ENCODE results near the gene PLEKHH1. TPM values are rescaled to one million over a fixed set of nuclear protein-coding genes. Genes with fewer than 3 reads are reported as not detected.
"Not testable (repeated sequence)": the region's sequence is repeated elsewhere in the genome, so short reads cannot be mapped to it uniquely, and the experiment has no call there.

Gene PLEKHH1
- total and polyA plus RNA-seq, 8 donors: 1.2 to 19.2 (median 15.3) TPM

GRCh38 chr14:67620217-67620785, 87.2 kb downstream of the PLEKHH1 start:
- no peak for DNase-seq
- peaks cover 10 to 35% of the 10 kb centered on the region in 2 donors for H3K4me1 ChIP-seq
- peak overlapping the region; percentile 32 to 58 for H3K4me3 ChIP-seq
- TF ChIP-seq CTCF (IDR thresholded peaks at IDR 0.05): no peak
- no peaks in the 10 kb centered on the region for H3K9me3 ChIP-seq
- peak overlapping the region in 1 of 2 donors; percentile 69 for H3K27ac ChIP-seq
- no peak for ATAC-seq
- H3K27me3 ChIP-seq: peaks cover 0 to 9% of the 10 kb centered on the region in 2 donors
- H3K36me3 ChIP-seq: no peaks in the 10 kb centered on the region
- intact Hi-C loops (cut with DNase I): no loop called here

- intact Hi-C loops (cut with DNase I): no loop called here
- TF ChIP-seq CTCF (IDR thresholded peaks at IDR 0.05): no peak
- H3K36me3 ChIP-seq: no peaks in the 10 kb centered on the region
- DNase-seq (peak in 1 of 4 donors; percentile 41), ATAC-seq (peak; percentile 38)
- peaks cover 0 to 9% of the 10 kb centered on the region in 2 donors for H3K27me3 ChIP-seq
- peaks cover 10 to 35% of the 10 kb centered on the region in 2 donors for H3K4me1 ChIP-seq
- H3K27ac ChIP-seq: peak overlapping the region; percentile 67 to 76
- H3K9me3 ChIP-seq: no peaks in the 10 kb centered on the region
- no peak overlapping the region for H3K4me3 ChIP-seq
Observed at GRCh38 chr14:67622675-67623074, 89.6 kb downstream of the PLEKHH1 start.

GRCh38 chr14:67623114-67623513, 90.0 kb downstream of the PLEKHH1 start:
- peaks cover 0 to 9% of the 10 kb centered on the region in 2 donors for H3K27me3 ChIP-seq
- DNase-seq (no peak), ATAC-seq (peak; percentile 0)
- TF ChIP-seq CTCF (IDR thresholded peaks at IDR 0.05): no peak
- intact Hi-C loops (cut with DNase I): no loop called here
- no peaks in the 10 kb centered on the region for H3K36me3 ChIP-seq
- H3K4me3 ChIP-seq: no peak overlapping the region
- no peaks in the 10 kb centered on the region for H3K9me3 ChIP-seq
- peaks cover 10 to 35% of the 10 kb centered on the region in 2 donors for H3K4me1 ChIP-seq
- peak overlapping the region; percentile 67 to 76 for H3K27ac ChIP-seq

GRCh38 chr14:67626131-67626530, 93.0 kb downstream of the PLEKHH1 start:
- H3K27ac ChIP-seq; H3K4me3 ChIP-seq; intact Hi-C loops (cut with DNase I); H3K27me3 ChIP-seq; DNase-seq; ATAC-seq; H3K9me3 ChIP-seq; H3K36me3 ChIP-seq: not testable (repeated sequence)
- peaks cover 5 to 15% of the 10 kb centered on the region in 2 donors for H3K4me1 ChIP-seq

GRCh38 chr14:67627519-67627918, 94.4 kb downstream of the PLEKHH1 start:
- intact Hi-C loops (cut with DNase I): no loop called here
- no peak overlapping the region for H3K4me3 ChIP-seq
- ATAC-seq: no peak
- no peak for TF ChIP-seq CTCF (IDR thresholded peaks at IDR 0.05)
- H3K36me3 ChIP-seq: no peaks in the 10 kb centered on the region
- no peaks in the 10 kb centered on the region for H3K27me3 ChIP-seq
- H3K27ac ChIP-seq: no peak overlapping the region
- H3K9me3 ChIP-seq: no peaks in the 10 kb centered on the region
- H3K4me1 ChIP-seq: peaks cover 5 to 10% of the 10 kb centered on the region in 2 donors
- no peak for DNase-seq

GRCh38 chr14:67630186-67630585, 97.1 kb downstream of the PLEKHH1 start:
- H3K36me3 ChIP-seq: no peaks in the 10 kb centered on the region
- ATAC-seq (no peak), DNase-seq (no peak)
- no peak for TF ChIP-seq CTCF (IDR thresholded peaks at IDR 0.05)
- no peaks in the 10 kb centered on the region for H3K9me3 ChIP-seq
- H3K4me1 ChIP-seq: no peaks in the 10 kb centered on the region
- H3K27me3 ChIP-seq: no peaks in the 10 kb centered on the region
- intact Hi-C loops (cut with DNase I): no loop called here
- H3K27ac ChIP-seq: no peak overlapping the region
- H3K4me3 ChIP-seq: no peak overlapping the region
